ENCODE results near the gene SCGB3A1. TPM values are rescaled to one million over a fixed set of nuclear protein-coding genes. Genes with fewer than 3 reads are reported as not detected.
A peak's percentile ranks its signal among the peaks of the same experiment; 100 is the strongest.

SCGB3A1 gene
- total RNA-seq, 3 donors from 2014 or later = 8.8 to 66.5 TPM; not detected in 1

DNA sequence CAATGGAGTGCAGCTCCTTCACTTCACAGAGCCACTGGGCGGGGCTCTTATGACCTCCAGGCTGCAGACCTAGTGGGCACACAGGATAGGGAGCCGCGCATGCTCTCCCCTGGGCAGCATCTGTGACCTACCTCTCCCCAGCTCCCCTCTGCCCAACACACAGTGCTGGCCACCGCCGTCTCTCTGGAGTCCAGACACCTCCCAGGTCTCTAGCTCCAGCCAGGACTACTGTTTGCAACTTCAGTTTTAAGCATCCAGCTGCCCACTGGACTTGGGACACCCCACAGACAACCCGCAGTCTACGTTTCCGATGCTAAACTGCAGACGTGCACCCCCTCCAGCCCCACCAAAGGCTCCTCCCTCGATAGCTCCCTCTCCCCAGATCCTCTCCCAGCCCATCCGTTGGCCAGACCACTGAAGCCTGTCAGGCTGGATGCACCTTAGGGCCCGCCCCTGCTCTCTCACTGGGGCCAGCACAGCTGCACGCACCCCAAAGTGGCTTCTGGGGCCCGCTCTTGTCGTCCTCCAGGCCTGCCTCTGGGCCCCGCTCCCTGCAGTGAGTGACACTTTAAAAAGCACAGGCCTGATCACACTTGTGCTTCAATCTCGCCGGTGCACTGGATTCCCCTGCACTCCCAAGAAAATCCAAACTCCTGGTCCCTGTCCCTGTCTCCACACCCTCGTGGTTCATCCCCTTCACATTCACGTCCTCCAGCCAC, 46.8 kb upstream of the SCGB3A1 start:
- intact Hi-C loops (cut with DNase I; ENCODE audit: low total_unique reads) = no loop called here
- Histone ChIP-seq H3K9me3 (no peaks in the 10 kb centered on the region), H3K27ac (no peak overlapping the region), H3K4me1 (no peaks in the 10 kb centered on the region), H3K36me3 (no peaks in the 10 kb centered on the region), H3K27me3 (no peaks in the 10 kb centered on the region), H3K4me3 (no peak overlapping the region)
- TF ChIP-seq POLR2A (IDR thresholded peaks at IDR 0.05) (no peak), POLR2AphosphoS5 (IDR thresholded peaks at IDR 0.05) (no peak)
- TF ChIP-seq, protein P1, sequence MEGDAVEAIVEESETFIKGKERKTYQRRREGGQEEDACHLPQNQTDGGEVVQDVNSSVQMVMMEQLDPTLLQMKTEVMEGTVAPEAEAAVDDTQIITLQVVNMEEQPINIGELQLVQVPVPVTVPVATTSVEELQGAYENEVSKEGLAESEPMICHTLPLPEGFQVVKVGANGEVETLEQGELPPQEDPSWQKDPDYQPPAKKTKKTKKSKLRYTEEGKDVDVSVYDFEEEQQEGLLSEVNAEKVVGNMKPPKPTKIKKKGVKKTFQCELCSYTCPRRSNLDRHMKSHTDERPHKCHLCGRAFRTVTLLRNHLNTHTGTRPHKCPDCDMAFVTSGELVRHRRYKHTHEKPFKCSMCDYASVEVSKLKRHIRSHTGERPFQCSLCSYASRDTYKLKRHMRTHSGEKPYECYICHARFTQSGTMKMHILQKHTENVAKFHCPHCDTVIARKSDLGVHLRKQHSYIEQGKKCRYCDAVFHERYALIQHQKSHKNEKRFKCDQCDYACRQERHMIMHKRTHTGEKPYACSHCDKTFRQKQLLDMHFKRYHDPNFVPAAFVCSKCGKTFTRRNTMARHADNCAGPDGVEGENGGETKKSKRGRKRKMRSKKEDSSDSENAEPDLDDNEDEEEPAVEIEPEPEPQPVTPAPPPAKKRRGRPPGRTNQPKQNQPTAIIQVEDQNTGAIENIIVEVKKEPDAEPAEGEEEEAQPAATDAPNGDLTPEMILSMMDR (IDR thresholded peaks at IDR 0.05) = no peak
- DNase-seq (ENCODE audit: low spot score in 2 of 2) = peak in 1 of 2 donors; percentile 28

DNA sequence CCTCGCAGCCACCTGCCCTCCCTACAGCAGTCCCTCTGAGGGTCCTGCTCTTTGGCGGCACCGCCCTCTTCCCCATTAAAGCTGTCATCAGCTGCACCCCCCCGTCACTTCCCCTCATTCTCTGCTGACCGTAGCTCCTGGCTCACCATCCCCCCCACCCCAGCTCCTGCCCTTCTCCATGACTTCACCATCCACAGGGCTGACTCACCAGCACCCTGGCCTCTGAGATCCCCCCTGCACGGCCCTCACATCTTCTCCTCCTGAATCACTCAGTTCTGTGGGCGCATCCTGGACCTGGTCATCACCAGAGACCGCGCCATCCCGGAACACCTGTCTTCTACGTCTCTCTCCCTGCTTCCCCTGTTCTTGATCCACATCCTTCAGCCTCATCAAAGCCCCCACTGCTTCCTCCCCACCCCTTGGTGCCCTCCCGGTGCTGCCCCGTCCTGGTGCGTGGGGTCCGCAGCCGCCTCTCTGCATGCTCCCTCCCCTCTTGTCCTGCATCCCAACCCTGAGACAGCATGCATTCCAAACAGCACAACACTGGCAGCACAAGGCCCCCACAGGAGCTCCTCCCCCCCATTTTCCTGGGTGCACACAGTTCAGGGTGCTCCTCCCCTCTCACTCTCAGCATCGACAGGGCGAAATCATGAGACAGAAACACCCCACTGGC, 45.2 kb upstream of the SCGB3A1 start:
- TF ChIP-seq, protein P1 (IDR thresholded peaks at IDR 0.05) = no peak
- TF ChIP-seq POLR2A (IDR thresholded peaks at IDR 0.05) = no peak
- no peak for TF ChIP-seq POLR2AphosphoS5 (IDR thresholded peaks at IDR 0.05)
- Histone ChIP-seq H3K27me3 (no peaks in the 10 kb centered on the region), H3K36me3 (no peaks in the 10 kb centered on the region), H3K4me3 (no peak overlapping the region), H3K27ac (no peak overlapping the region), H3K4me1 (no peaks in the 10 kb centered on the region), H3K9me3 (no peaks in the 10 kb centered on the region)
- peak in 1 of 2 donors; percentile 36 for DNase-seq (ENCODE audit: low spot score in 2 of 2)
- intact Hi-C loops (cut with DNase I; ENCODE audit: low total_unique reads) = no loop called here

DNA sequence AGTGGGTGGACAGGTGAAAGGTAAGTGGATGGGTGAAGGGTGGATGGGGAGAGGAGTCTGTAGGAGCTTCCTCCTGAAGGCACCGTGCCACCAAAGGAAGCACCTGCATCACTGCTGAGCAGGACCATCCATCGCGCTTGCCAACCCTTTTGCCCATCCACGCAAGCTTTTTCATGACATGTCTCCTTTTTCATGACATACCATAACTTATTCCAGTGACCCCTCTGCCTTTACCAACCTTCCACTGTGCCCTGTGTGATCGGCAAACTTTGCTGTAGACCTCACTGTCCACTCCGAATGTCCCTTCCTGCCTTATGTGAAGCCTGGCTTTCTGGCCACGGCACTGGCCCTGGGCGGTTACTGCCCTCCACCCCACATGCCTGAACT, 44.7 kb upstream of the SCGB3A1 start:
- DNase-seq (ENCODE audit: low spot score in 2 of 2) = no peak
- no peaks in the 10 kb centered on the region for H3K27me3 ChIP-seq
- TF ChIP-seq POLR2A (IDR thresholded peaks at IDR 0.05) = no peak
- no peak for TF ChIP-seq POLR2AphosphoS5 (IDR thresholded peaks at IDR 0.05)

DNA sequence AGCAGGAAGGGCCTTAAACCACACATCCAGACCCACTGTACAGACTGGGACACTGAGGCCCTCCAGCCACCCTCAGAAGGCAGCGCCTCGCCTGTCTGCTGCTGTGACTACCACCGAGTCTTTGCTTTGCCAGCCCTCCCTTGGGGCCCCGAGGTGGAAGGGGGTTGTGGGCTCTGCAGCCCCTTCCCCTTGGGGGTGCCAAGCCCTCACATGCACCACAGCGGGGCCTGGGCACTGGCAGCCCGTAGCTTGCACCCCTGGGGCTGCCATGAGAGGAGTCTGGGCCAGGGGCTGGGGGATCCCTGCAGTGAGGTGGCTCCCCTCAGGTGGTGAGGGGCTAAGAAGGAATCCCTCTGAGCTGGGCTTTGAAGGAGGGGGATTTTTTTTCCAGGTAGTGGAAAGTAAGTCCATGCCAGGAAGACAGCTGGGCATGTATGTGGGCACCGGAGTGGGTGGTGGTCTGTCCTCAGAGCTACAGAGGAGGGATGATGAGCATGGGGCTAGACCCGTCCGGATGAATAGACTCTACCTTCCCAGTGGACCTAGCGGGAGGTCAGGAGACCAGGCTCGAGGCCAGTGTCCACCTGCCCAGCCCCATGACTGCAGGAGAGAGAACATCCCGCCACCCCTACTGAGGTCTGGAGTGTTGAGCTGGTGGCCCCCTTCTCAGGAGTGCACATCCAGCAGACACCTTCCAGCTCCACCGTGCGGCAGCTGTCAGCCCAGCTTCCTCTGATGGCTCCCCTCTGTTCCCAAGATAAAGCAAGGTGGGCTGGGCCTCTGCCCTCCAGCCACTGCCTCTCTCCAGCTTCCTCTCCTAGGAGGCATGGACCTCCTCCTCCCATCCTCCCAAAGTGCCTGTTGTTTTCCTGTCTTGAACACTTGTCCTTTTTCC, 42.2 kb upstream of the SCGB3A1 start:
- Histone ChIP-seq H3K9me3 (no peaks in the 10 kb centered on the region), H3K4me3 (no peak overlapping the region), H3K27ac (no peak overlapping the region), H3K27me3 (no peaks in the 10 kb centered on the region), H3K4me1 (no peaks in the 10 kb centered on the region), H3K36me3 (no peaks in the 10 kb centered on the region)
- intact Hi-C loops (cut with DNase I; ENCODE audit: low total_unique reads) = no loop called here
- DNase-seq (ENCODE audit: low spot score in 2 of 2) = no peak
- no peak for TF ChIP-seq POLR2A (IDR thresholded peaks at IDR 0.05)

More for the DNA sequence above, 44.7 kb upstream of the SCGB3A1 start:
- Histone ChIP-seq H3K4me3 (no peak overlapping the region), H3K27ac (no peak overlapping the region), H3K4me1 (no peaks in the 10 kb centered on the region), H3K9me3 (no peaks in the 10 kb centered on the region), H3K36me3 (no peaks in the 10 kb centered on the region)
- intact Hi-C loops (cut with DNase I; ENCODE audit: low total_unique reads) = no loop called here

DNA sequence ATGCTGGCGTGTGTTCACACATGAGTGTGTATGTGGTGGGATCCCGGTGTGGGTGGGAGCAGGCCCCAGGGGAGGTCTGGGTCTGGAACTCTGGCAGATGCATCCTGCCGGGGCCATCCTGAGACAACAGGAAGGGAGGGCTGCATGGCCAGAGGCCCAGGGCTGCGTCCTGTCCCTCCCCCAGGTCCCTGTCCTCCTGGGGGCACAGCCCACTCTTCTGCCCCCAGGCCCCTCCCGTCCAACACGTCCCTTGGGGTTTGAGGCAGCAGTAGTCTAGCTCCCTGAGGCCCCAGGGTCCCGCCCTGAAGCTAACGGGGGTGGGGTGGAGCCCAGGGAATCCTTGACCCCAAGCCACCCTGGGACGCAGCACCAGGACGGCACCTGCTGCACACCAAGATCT, 41.5 kb upstream of the SCGB3A1 start:
- Histone ChIP-seq H3K9me3 (no peaks in the 10 kb centered on the region), H3K4me1 (no peaks in the 10 kb centered on the region), H3K27me3 (no peaks in the 10 kb centered on the region), H3K4me3 (no peak overlapping the region), H3K36me3 (no peaks in the 10 kb centered on the region), H3K27ac (no peak overlapping the region)
- DNase-seq (ENCODE audit: low spot score in 2 of 2) = no peak
- intact Hi-C loops (cut with DNase I; ENCODE audit: low total_unique reads) = no loop called here
- TF ChIP-seq POLR2AphosphoS5 (IDR thresholded peaks at IDR 0.05) (no peak), POLR2A (IDR thresholded peaks at IDR 0.05) (no peak)
- TF ChIP-seq, protein P1 (IDR thresholded peaks at IDR 0.05) = no peak
